Esophagus muscularis mucosa (tissue), 3 donors: ENCODE data around the gene RAPGEF1.

Source experiments
- CTCF ChIP-seq, 3 experiments: fragments of 200-600 bp in 2 of 3; fragments of 450-650 bp in 1 of 3; sonication (generic) in 2 of 3; IDR thresholded peaks; one replicate each; pipeline ENCODE4 v1.5.1; 2017 to 2019; ENCODE audit warnings: antibody characterized with exemption in 3 of 3, mild to moderate bottlenecking in 2 of 3, moderate library complexity in 1 of 3
- POLR2A ChIP-seq: fragments of 450-650 bp; IDR thresholded peaks from one replicate; pipeline ENCODE4 v1.6.1; 2017; ENCODE audit warnings: antibody characterized with exemption, moderate library complexity, mild to moderate bottlenecking, low read depth

- TF ChIP-seq CTCF (IDR thresholded peaks at IDR 0.05), result no peak
- no peak for TF ChIP-seq POLR2A
These were observed 82.4 kb downstream of the RAPGEF1 start for GRCh38 chr9:131657456-131657855.
